ENCODE results near the gene RPS6KC1.
"Not testable (repeated sequence)": the region's sequence is repeated elsewhere in the genome, so short reads cannot be mapped to it uniquely, and the experiment has no call there.

- TF ChIP-seq CTCF (conservative IDR thresholded peaks at IDR 0.05); ZFX (IDR thresholded peaks at IDR 0.05): not testable (repeated sequence)
These were observed 5.5 kb upstream of the RPS6KC1 start for GRCh38 chr1:213045321-213046226.

All from C4-2B (cell line).